ENCODE measurements around the gene PID1. TPM values are rescaled to one million over a fixed set of nuclear protein-coding genes. Genes with fewer than 3 reads are reported as not detected.

PID1 gene
- total RNA-seq, 2 experiments from 2014 or later = not detected

- DNase-seq = no peak
- CTCF ChIA-PET = no interaction called here
Observed at GRCh38 chr2:229137066-229137465, 134.0 kb downstream of the PID1 start.

GRCh38 chr2:229133155-229133772 is 137.8 kb downstream of the PID1 start:
- no peaks in the 10 kb centered on the region for H3K27me3 Mint-ChIP-seq
- no peaks in the 10 kb centered on the region for H3K36me3 Mint-ChIP-seq (ENCODE audit: low read depth)
- DNase-seq = no peak
- CTCF ChIA-PET = no interaction called here
- POLR2A ChIA-PET = no interaction called here
- H3K27ac Mint-ChIP-seq = no peak overlapping the region
- no peaks in the 10 kb centered on the region for H3K9me3 Mint-ChIP-seq
- no peak overlapping the region for H3K4me3 Mint-ChIP-seq
- H3K4me1 Mint-ChIP-seq = no peaks in the 10 kb centered on the region

More at GRCh38 chr2:229137066-229137465, 134.0 kb downstream of the PID1 start:
- Mint-ChIP-seq H3K36me3 (ENCODE audit: low read depth) (no peaks in the 10 kb centered on the region), H3K27ac (no peak overlapping the region), H3K9me3 (no peaks in the 10 kb centered on the region), H3K27me3 (no peaks in the 10 kb centered on the region), H3K4me3 (no peak overlapping the region), H3K4me1 (no peaks in the 10 kb centered on the region)
- POLR2A ChIA-PET = no interaction called here

- Mint-ChIP-seq H3K27me3 (no peaks in the 10 kb centered on the region), H3K9me3 (no peaks in the 10 kb centered on the region), H3K27ac (no peak overlapping the region), H3K4me3 (no peak overlapping the region), H3K4me1 (no peaks in the 10 kb centered on the region), H3K36me3 (ENCODE audit: low read depth) (no peaks in the 10 kb centered on the region)
- DNase-seq = no peak
- ChIA-PET CTCF (no interaction called here), POLR2A (no interaction called here)
Observed at GRCh38 chr2:229132236-229132635, 138.9 kb downstream of the PID1 start.

- no peaks in the 10 kb centered on the region for H3K4me1 Mint-ChIP-seq
- DNase-seq = no peak
- no peaks in the 10 kb centered on the region for H3K27me3 Mint-ChIP-seq
- no peak overlapping the region for H3K4me3 Mint-ChIP-seq
- no peaks in the 10 kb centered on the region for H3K36me3 Mint-ChIP-seq (ENCODE audit: low read depth)
- ChIA-PET CTCF (no interaction called here), POLR2A (no interaction called here)
- H3K9me3 Mint-ChIP-seq = no peaks in the 10 kb centered on the region
- H3K27ac Mint-ChIP-seq = no peak overlapping the region
Observed at GRCh38 chr2:229130522-229130921, 140.6 kb downstream of the PID1 start.

- H3K27ac Mint-ChIP-seq = no peak overlapping the region
- H3K4me3 Mint-ChIP-seq = no peak overlapping the region
- H3K4me1 Mint-ChIP-seq = no peaks in the 10 kb centered on the region
- DNase-seq = no peak
- POLR2A ChIA-PET = no interaction called here
- H3K9me3 Mint-ChIP-seq = peaks cover under 1% of the 10 kb centered on the region
- H3K36me3 Mint-ChIP-seq (ENCODE audit: low read depth) = no peaks in the 10 kb centered on the region
- no peaks in the 10 kb centered on the region for H3K27me3 Mint-ChIP-seq
- CTCF ChIA-PET = no interaction called here
Observed at GRCh38 chr2:229129738-229130371, 141.2 kb downstream of the PID1 start.

- H3K9me3 Mint-ChIP-seq = peaks cover 2% of the 10 kb centered on the region
- H3K27ac Mint-ChIP-seq = no peak overlapping the region
- CTCF ChIA-PET = no interaction called here
- H3K27me3 Mint-ChIP-seq = no peaks in the 10 kb centered on the region
- no peaks in the 10 kb centered on the region for H3K36me3 Mint-ChIP-seq (ENCODE audit: low read depth)
- no peak overlapping the region for H3K4me3 Mint-ChIP-seq
- no peaks in the 10 kb centered on the region for H3K4me1 Mint-ChIP-seq
- DNase-seq = no peak
- POLR2A ChIA-PET = no interaction called here
Observed at GRCh38 chr2:229127471-229127870, 143.6 kb downstream of the PID1 start.

- H3K36me3 Mint-ChIP-seq (ENCODE audit: low read depth) = no peaks in the 10 kb centered on the region
Observed at GRCh38 chr2:229126066-229126465, 145.0 kb downstream of the PID1 start.

GRCh38 chr2:229124136-229124535 is 147.0 kb downstream of the PID1 start:
- ChIA-PET POLR2A (no interaction called here), CTCF (interaction anchor here (1.2 kb wide), 1 partner anchor 11 kb away, joined by 3 read pairs; no protein-coding TSS in a partner anchor)
- no peak for DNase-seq
- Mint-ChIP-seq H3K27ac (no peak overlapping the region), H3K4me3 (no peak overlapping the region), H3K9me3 (peaks cover 2% of the 10 kb centered on the region), H3K4me1 (no peaks in the 10 kb centered on the region), H3K36me3 (ENCODE audit: low read depth) (no peaks in the 10 kb centered on the region), H3K27me3 (no peaks in the 10 kb centered on the region)

More at GRCh38 chr2:229126066-229126465, 145.0 kb downstream of the PID1 start:
- Mint-ChIP-seq H3K4me3 (no peak overlapping the region), H3K27me3 (no peaks in the 10 kb centered on the region), H3K9me3 (peaks cover 2% of the 10 kb centered on the region), H3K27ac (no peak overlapping the region), H3K4me1 (no peaks in the 10 kb centered on the region)
- CTCF ChIA-PET = interaction anchor here (0.7 kb wide), 1 partner anchor 132 kb away, joined by 3 read pairs; no protein-coding TSS in a partner anchor
- POLR2A ChIA-PET = no interaction called here
- no peak for DNase-seq

GRCh38 chr2:229118927-229119326 is 152.2 kb downstream of the PID1 start:
- POLR2A ChIA-PET = no interaction called here
- Mint-ChIP-seq H3K9me3 (no peaks in the 10 kb centered on the region), H3K27me3 (no peaks in the 10 kb centered on the region), H3K27ac (no peak overlapping the region), H3K4me3 (no peak overlapping the region), H3K4me1 (no peaks in the 10 kb centered on the region), H3K36me3 (ENCODE audit: low read depth) (no peaks in the 10 kb centered on the region)
- DNase-seq = no peak
- CTCF ChIA-PET = no interaction called here

- ChIA-PET CTCF (no interaction called here), POLR2A (no interaction called here)
- DNase-seq = no peak
- Mint-ChIP-seq H3K4me1 (no peaks in the 10 kb centered on the region), H3K36me3 (ENCODE audit: low read depth) (no peaks in the 10 kb centered on the region), H3K27ac (no peak overlapping the region), H3K9me3 (no peaks in the 10 kb centered on the region), H3K4me3 (no peak overlapping the region), H3K27me3 (no peaks in the 10 kb centered on the region)
Observed at GRCh38 chr2:229118336-229118735, 152.8 kb downstream of the PID1 start.

- Mint-ChIP-seq H3K4me3 (no peak overlapping the region), H3K27me3 (no peaks in the 10 kb centered on the region), H3K27ac (no peak overlapping the region), H3K36me3 (ENCODE audit: low read depth) (no peaks in the 10 kb centered on the region), H3K9me3 (no peaks in the 10 kb centered on the region), H3K4me1 (no peaks in the 10 kb centered on the region)
- no peak for DNase-seq
- ChIA-PET POLR2A (no interaction called here), CTCF (no interaction called here)
Observed at GRCh38 chr2:229111744-229112143, 159.3 kb downstream of the PID1 start.

- Mint-ChIP-seq H3K4me3 (no peak overlapping the region), H3K9me3 (no peaks in the 10 kb centered on the region), H3K36me3 (ENCODE audit: low read depth) (no peaks in the 10 kb centered on the region), H3K27ac (no peak overlapping the region), H3K4me1 (no peaks in the 10 kb centered on the region), H3K27me3 (no peaks in the 10 kb centered on the region)
- ChIA-PET CTCF (no interaction called here), POLR2A (no interaction called here)
- DNase-seq = no peak
Observed at GRCh38 chr2:229109195-229109594, 161.9 kb downstream of the PID1 start.

- no peaks in the 10 kb centered on the region for H3K27me3 Mint-ChIP-seq
Observed at GRCh38 chr2:229107601-229108000, 163.5 kb downstream of the PID1 start.

GRCh38 chr2:229104974-229105387 is 166.1 kb downstream of the PID1 start:
- no peak overlapping the region for H3K4me3 Mint-ChIP-seq
- peaks cover 2% of the 10 kb centered on the region for H3K9me3 Mint-ChIP-seq
- ChIA-PET CTCF (no interaction called here), POLR2A (no interaction called here)
- H3K27me3 Mint-ChIP-seq = no peaks in the 10 kb centered on the region
- H3K36me3 Mint-ChIP-seq (ENCODE audit: low read depth) = no peaks in the 10 kb centered on the region
- H3K4me1 Mint-ChIP-seq = no peaks in the 10 kb centered on the region
- no peak for DNase-seq
- H3K27ac Mint-ChIP-seq = no peak overlapping the region

More at GRCh38 chr2:229107601-229108000, 163.5 kb downstream of the PID1 start:
- Mint-ChIP-seq H3K9me3 (peaks cover 2% of the 10 kb centered on the region), H3K4me1 (no peaks in the 10 kb centered on the region), H3K36me3 (ENCODE audit: low read depth) (no peaks in the 10 kb centered on the region), H3K27ac (no peak overlapping the region), H3K4me3 (no peak overlapping the region)
- CTCF ChIA-PET = no interaction called here
- DNase-seq = no peak
- POLR2A ChIA-PET = no interaction called here

Data from activated CD4-positive, alpha-beta T cell treated with anti-CD3 and anti-CD28 coated beads, Interleukin-2, amount 10 ng/mL, durations not matched to agents 7 days and 5 days (primary cell).